K562 (cell line): ENCODE data around the gene TNIK. TPM values are rescaled to one million over a fixed set of nuclear protein-coding genes. Genes with fewer than 3 reads are reported as not detected.

Experiments used
- ATAC-seq: fragments of 200-7000 bp; cut with Tn5 transposase; 3 replicates; pipeline ENCODE4 v1.9.1; 2020; ENCODE audit warnings: moderate library complexity
- BruUV-seq: library from RNA; stranded (reverse); fragments of 400-500 nt; replicated peaks from 2 replicates; lab custom pipeline; 2021; lab: Mats Ljungman, UMichigan
- CTCF ChIA-PET: fragments of 300-600 bp; formaldehyde crosslinking; extraction: SDS; loops from one replicate; lab custom pipeline; 2021; ENCODE audit warnings: low intra/inter-chr PET ratio; lab: Yijun Ruan, JAX
- POLR2A ChIA-PET: fragments of 300-600, 350-650 bp; sonication (Branson Sonifier 250); formaldehyde crosslinking; extraction: SDS; loops from one replicate; lab custom pipeline; 2021; ENCODE audit warnings: antibody characterized with exemption, inconsistent platforms; lab: Yijun Ruan, JAX
- DNase-seq, 4 experiments: peaks; one replicate each; pipeline versions ENCODE4 v3.0.0 to v3.0.0-alpha.2; 2011 to 2018; ENCODE audit warnings: low spot score in 3 of 4, mixed read lengths in 3 of 4; ENCODE audit errors: extremely low read depth in 1 of 4
- FAIRE-seq: peaks from 2 replicates; lab custom pipeline; 2011; peaks lifted over from hg19 to GRCh38; lab: Jason Lieb, UNC
- H2AFZ ChIP-seq: 2 replicates; pipeline ENCODE4 v1.6.0; 2011; ENCODE audit warnings: low read depth, low read length, control low read depth, inconsistent platforms
- H3K27ac ChIP-seq: fragments of 200-600 bp; 3 replicates; pipeline ENCODE4 v1.8.0; 2011; ENCODE audit warnings: low read depth, mild to moderate bottlenecking, control low read depth, inconsistent platforms, low read length, moderate library complexity, mixed read lengths; ENCODE audit errors: extremely low read depth
- H3K27me3 ChIP-seq, 2 experiments: fragments of 300-600 bp in 1 of 2; 2 replicates in 1 of 2; 3 replicates in 1 of 2; pipeline versions ENCODE4 v1.6.0 to v1.8.0; 2011; ENCODE audit warnings: inconsistent platforms in 2 of 2, low read length in 2 of 2, mild to moderate bottlenecking in 1 of 2, mixed read lengths in 1 of 2, moderate library complexity in 1 of 2; ENCODE audit not compliant: control insufficient read depth in 2 of 2, insufficient read depth in 2 of 2
- H3K36me3 ChIP-seq: fragments of 300-600 bp; 3 replicates; pipeline ENCODE4 v1.8.0; 2011; ENCODE audit warnings: mild to moderate bottlenecking, low read length, inconsistent platforms; ENCODE audit not compliant: control insufficient read depth, insufficient read depth
- H3K4me1 ChIP-seq, 2 experiments: fragments of 200-600 bp in 1 of 2; replicated peaks in 1 of 2; 2 replicates in 1 of 2; 3 replicates in 1 of 2; pipeline versions ENCODE4 v1.5.1 to v1.8.0; 2011; ENCODE audit warnings: inconsistent platforms in 2 of 2, low read length in 2 of 2, mild to moderate bottlenecking in 1 of 2, mixed read lengths in 1 of 2, moderate library complexity in 1 of 2; ENCODE audit not compliant: control insufficient read depth in 2 of 2, insufficient read depth in 2 of 2
- H3K4me2 ChIP-seq: 2 replicates; pipeline ENCODE4 v1.6.1; 2011; ENCODE audit warnings: low read length, control low read depth, inconsistent platforms, mixed read lengths; ENCODE audit not compliant: insufficient read depth
- H3K4me3 ChIP-seq: fragments of 200-600 bp; sonication (generic), shearing (Covaris generic); 2 replicates; pipeline ENCODE4 v1.5.1; 2016; ENCODE audit warnings: control low read depth, inconsistent platforms
- H3K79me2 ChIP-seq: fragments of 200-600 bp; 3 replicates; pipeline ENCODE4 v1.8.0; 2011; ENCODE audit warnings: low read length, inconsistent platforms; ENCODE audit not compliant: control insufficient read depth, insufficient read depth
- H3K9ac ChIP-seq, 2 experiments: 2 replicates each; pipeline versions ENCODE4 v1.6.0 to v1.6.1; 2011; ENCODE audit warnings: low read depth in 2 of 2, low read length in 2 of 2, control low read depth in 1 of 2, inconsistent platforms in 1 of 2, mild to moderate bottlenecking in 1 of 2, mixed read lengths in 1 of 2; ENCODE audit not compliant: insufficient read depth in 1 of 2
- H3K9me1 ChIP-seq: one replicate; pipeline ENCODE4 v1.6.0; 2011; ENCODE audit warnings: inconsistent platforms, mild to moderate bottlenecking, low read length, moderate library complexity; ENCODE audit not compliant: control insufficient read depth, insufficient read depth
- H3K9me3 ChIP-seq: replicated peaks from 2 replicates; pipeline ENCODE4 v1.5.1; 2011; ENCODE audit warnings: low read depth, low read length, inconsistent platforms; ENCODE audit not compliant: control insufficient read depth, insufficient read depth
- H4K20me1 ChIP-seq: replicated peaks from 2 replicates; pipeline ENCODE4 v1.6.1; 2011; ENCODE audit warnings: low read length, inconsistent platforms, mixed read lengths; ENCODE audit not compliant: control insufficient read depth, insufficient read depth
- BCOR ChIP-seq: fragments of 450-650 bp; IDR thresholded peaks from 2 replicates; pipeline ENCODE4 v1.6.1; 2016
- CBFA2T3 ChIP-seq: fragments of 450-650 bp; IDR thresholded peaks from 2 replicates; pipeline ENCODE4 v1.6.1; 2017
- ELF2 ChIP-seq: fragments of 250-450 bp; sonication (Bioruptor Pico); IDR thresholded peaks from 2 replicates; pipeline ENCODE4 v1.5.0; 2021; ENCODE audit warnings: mild to moderate bottlenecking
- FOSL1 ChIP-seq: fragments of 200-800 bp; sonication (Bioruptor generic); conservative IDR thresholded peaks from 2 replicates; pipeline ENCODE4 v1.6.1; 2016; ENCODE audit warnings: missing genetic modification characterization, missing compliant biosample characterization
- HMBOX1 ChIP-seq: sonication (generic); IDR thresholded peaks from 2 replicates; pipeline ENCODE4 v1.6.1; 2016
- ILF3 ChIP-seq: fragments of 450-650 bp; IDR thresholded peaks from 2 replicates; pipeline ENCODE4 v1.6.1; 2018; ENCODE audit warnings: antibody characterized with exemption, mild to moderate bottlenecking, moderate library complexity, borderline replicate concordance
- MAFF ChIP-seq: IDR thresholded peaks from 2 replicates; pipeline ENCODE4 v1.6.1; 2012; ENCODE audit warnings: low read length, improper control_type of control experiment
- MCM2 ChIP-seq: fragments of 450-650 bp; IDR thresholded peaks from 2 replicates; pipeline ENCODE4 v1.6.1; 2017; ENCODE audit warnings: low read depth, mild to moderate bottlenecking
- NFE2L1 ChIP-seq: fragments of 450-650 bp; IDR thresholded peaks from 2 replicates; pipeline ENCODE4 v1.6.1; 2016; ENCODE audit warnings: missing genetic modification characterization, low read depth, mild to moderate bottlenecking, missing compliant biosample characterization, moderate library complexity, borderline replicate concordance
- NFIC ChIP-seq: fragments of 450-650 bp; IDR thresholded peaks from 2 replicates; pipeline ENCODE4 v1.6.1; 2017; ENCODE audit warnings: mild to moderate bottlenecking, inconsistent platforms
- POLR2AphosphoS2 ChIP-seq: IDR thresholded peaks from 2 replicates; pipeline ENCODE4 v1.6.1; 2012; ENCODE audit warnings: low read length, improper control_type of control experiment
- PTRF ChIP-seq: fragments of 450-650 bp; IDR thresholded peaks from 2 replicates; pipeline ENCODE4 v1.6.1; 2016; ENCODE audit warnings: mild to moderate bottlenecking, missing genetic modification characterization, missing compliant biosample characterization
- SIX5 ChIP-seq, 2 experiments: IDR thresholded peaks; 2 replicates each; pipeline ENCODE4 v1.6.1; 2011; ENCODE audit warnings: low read length in 2 of 2, borderline replicate concordance in 1 of 2, low read depth in 1 of 2, mild to moderate bottlenecking in 1 of 2, moderate library complexity in 1 of 2; ENCODE audit not compliant: insufficient read depth in 1 of 2
- WGBS: fragments of 100-300 bp; shearing (Covaris generic); methylation state at CpG from one replicate; pipeline ENCODE4 v1.1.6; 2016; ENCODE audit warnings: low coverage, mixed read lengths; ENCODE audit not compliant: insufficient coverage; ENCODE audit errors: missing lambda C conversion rate; 5-methylcytosine and 5-hydroxymethylcytosine counted together
- in situ Hi-C: fragments of 300-500 bp; cut with MboI; formaldehyde crosslinking; loops from 4 replicates; pipeline ENCODE4 v1.15.0; 2018; ENCODE audit warnings: inconsistent platforms, mixed read lengths
- intact Hi-C: fragments of 100-400 bp; cut with micrococcal nuclease; formaldehyde crosslinking; loops from 2 replicates; pipeline ENCODE4 v1.14.2; 2022
- polyA plus RNA-seq, 8 experiments: library from polyadenylated mRNA; depleted of rRNA in 4 of 8; stranded (reverse) in 5 of 8; unstranded in 3 of 8; fragments of >200 nt; fragmentation: Nextera tagmentation in 2 of 8; fragmentation: Illumina TruSeq in 1 of 8; extraction: Ambion mirVana in 2 of 8; extraction: Trizol in 1 of 8; gene quantifications; 2 replicates each; pipeline versions ENCODE4 v1.2.1 to v1.2.3, GENCODE V29; 2011 to 2014; ENCODE audit warnings: inconsistent platforms in 1 of 8, missing spikeins in 1 of 8
- total RNA-seq, 7 experiments: library from RNA; depleted of rRNA in 6 of 7; stranded (reverse); fragments of >200 nt in 6 of 7; fragmentation: Illumina TruSeq in 2 of 7; extraction: Trizol in 2 of 7; gene quantifications; 2 replicates each; pipeline versions ENCODE4 v1.2.1 to v1.2.3, GENCODE V29; 2011 to 2021; ENCODE audit warnings: low replicate concordance in 1 of 7

TNIK gene
- total and polyA plus RNA-seq, 9 of the 15 experiments (the other 6 are each of a cell fraction or from before 2014, with no cell fraction given): 6.6 to 39.0 (median 24.7) TPM

DNA sequence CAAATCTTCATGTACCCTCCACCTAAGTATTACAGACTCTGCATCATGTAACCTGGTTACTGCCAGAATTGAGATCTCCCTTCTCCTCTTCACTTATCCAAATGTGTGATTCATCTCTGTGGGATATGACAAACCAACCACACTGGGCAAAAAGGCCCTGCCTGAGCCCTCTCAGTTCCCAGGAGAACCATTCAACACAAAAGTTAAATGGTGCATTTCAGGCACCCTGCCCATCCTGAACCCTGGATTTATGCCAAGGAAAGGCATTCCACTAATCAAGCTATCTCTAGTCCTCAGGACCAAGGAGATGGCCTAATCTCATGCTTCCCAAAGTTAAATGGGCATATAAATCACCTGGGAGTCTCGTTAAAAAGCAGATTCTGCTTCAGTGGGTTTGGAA, 108.5 kb downstream of the TNIK start:
- no TSS peak for BruUV-seq
- Histone ChIP-seq H3K27ac (no peak overlapping the region), H3K79me2 (peaks cover 22% of the 10 kb centered on the region; the same call in 2 of the 3 replicates), H3K36me3 (no peaks in the 10 kb centered on the region; the same call in 2 of the 3 replicates), H4K20me1 (peaks cover 3% of the 10 kb centered on the region), H3K4me3 (no peak overlapping the region), H3K9me3 (no peaks in the 10 kb centered on the region), H3K9me1 (no peaks in the 10 kb centered on the region), H3K4me2 (no peak overlapping the region), H3K27me3 (no peaks in the 10 kb centered on the region), H3K4me1 (peaks cover 10 to 31% of the 10 kb centered on the region in 2 experiments), H3K9ac (no peak overlapping the region), H2AFZ (no peak overlapping the region)
- intact Hi-C loops (no loop called here), in situ Hi-C loops (no loop called here)
- POLR2A ChIA-PET: interaction anchor here (0.5 kb wide), 1 partner anchor 83 kb away, joined by 3 read pairs; no protein-coding TSS in a partner anchor
- no peak for ATAC-seq
- DNase-seq: peak in 1 of 4 experiments; percentile 28
- TF ChIP-seq ILF3: no peak
- no peak for TF ChIP-seq ELF2 (CRISPR knock-in tag)
- TF ChIP-seq PTRF (tag): no peak
- TF ChIP-seq CBFA2T3: peak; percentile 32; the same call in 1 of the 2 replicates
- TF ChIP-seq POLR2AphosphoS2: no peak
- TF ChIP-seq NFE2L1 (tag): no peak
- peak; percentile 12; the same call in 1 of the 2 replicates for TF ChIP-seq HMBOX1
- peak; percentile 71 for TF ChIP-seq FOSL1 (tag)
- TF ChIP-seq NFIC: peak; percentile 56
- TF ChIP-seq MCM2: no peak
- TF ChIP-seq MAFF: no peak
- TF ChIP-seq SIX5 (IDR thresholded peaks at IDR 0.05; ENCODE audit: borderline replicate concordance in 1 of 2, insufficient read depth in 1 of 2, low read depth in 1 of 2, low read length in 2 of 2): no peak
- TF ChIP-seq BCOR: no peak
- FAIRE-seq: no peak
- 0% methylated on average over 1 of the region's 1 CpG for WGBS
- CTCF ChIA-PET: no interaction called here
